PC-9 (cell line): ENCODE results near the gene FCAMR.

Experiments used
- EZH2 ChIP-seq: fragments of 200-600 bp; sonication (generic); IDR thresholded peaks from 2 replicates; pipeline ENCODE4 v1.8.0; 2017; ENCODE audit warnings: antibody characterized with exemption, low read depth
- TF ChIP-seq, protein P1 (sequence below): fragments of 200-600 bp; sonication (generic); conservative IDR thresholded peaks from 2 replicates; pipeline ENCODE4 v1.6.1; 2017; ENCODE audit warnings: mixed run types, antibody characterized with exemption, mild to moderate bottlenecking, moderate library complexity

- no peak for TF ChIP-seq EZH2
- TF ChIP-seq, protein P1, sequence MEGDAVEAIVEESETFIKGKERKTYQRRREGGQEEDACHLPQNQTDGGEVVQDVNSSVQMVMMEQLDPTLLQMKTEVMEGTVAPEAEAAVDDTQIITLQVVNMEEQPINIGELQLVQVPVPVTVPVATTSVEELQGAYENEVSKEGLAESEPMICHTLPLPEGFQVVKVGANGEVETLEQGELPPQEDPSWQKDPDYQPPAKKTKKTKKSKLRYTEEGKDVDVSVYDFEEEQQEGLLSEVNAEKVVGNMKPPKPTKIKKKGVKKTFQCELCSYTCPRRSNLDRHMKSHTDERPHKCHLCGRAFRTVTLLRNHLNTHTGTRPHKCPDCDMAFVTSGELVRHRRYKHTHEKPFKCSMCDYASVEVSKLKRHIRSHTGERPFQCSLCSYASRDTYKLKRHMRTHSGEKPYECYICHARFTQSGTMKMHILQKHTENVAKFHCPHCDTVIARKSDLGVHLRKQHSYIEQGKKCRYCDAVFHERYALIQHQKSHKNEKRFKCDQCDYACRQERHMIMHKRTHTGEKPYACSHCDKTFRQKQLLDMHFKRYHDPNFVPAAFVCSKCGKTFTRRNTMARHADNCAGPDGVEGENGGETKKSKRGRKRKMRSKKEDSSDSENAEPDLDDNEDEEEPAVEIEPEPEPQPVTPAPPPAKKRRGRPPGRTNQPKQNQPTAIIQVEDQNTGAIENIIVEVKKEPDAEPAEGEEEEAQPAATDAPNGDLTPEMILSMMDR, result no peak
Measured at GRCh38 chr1:206924592-206925105, 45.6 kb downstream of the FCAMR start.
